Transverse colon (tissue), 4 donors: ENCODE data around the gene NCAPG. TPM values are rescaled to one million over a fixed set of nuclear protein-coding genes. Genes with fewer than 3 reads are reported as not detected.

Experiments used
- DNase-seq: peaks from one replicate; pipeline ENCODE4 v3.0.0-alpha.2; 2019
- H3K27ac ChIP-seq, 4 donors: fragments of 200-600 bp; sonication (generic); 2 replicates each; pipeline ENCODE4 v1.5.1; 2016 to 2018; ENCODE audit warnings: inconsistent platforms in 4 of 4
- H3K27me3 ChIP-seq: fragments of 200-600 bp; sonication (generic); 2 replicates; pipeline ENCODE4 v1.5.1; 2017; ENCODE audit warnings: inconsistent platforms
- H3K36me3 ChIP-seq, 4 donors: fragments of 200-600 bp; sonication (generic); 2 replicates each; pipeline ENCODE4 v1.5.1; 2017 to 2019; ENCODE audit warnings: inconsistent platforms in 4 of 4
- H3K4me1 ChIP-seq, 4 donors: fragments of 200-600 bp; sonication (generic); 2 replicates each; pipeline ENCODE4 v1.5.1; 2017 to 2020; ENCODE audit warnings: inconsistent platforms in 4 of 4
- H3K4me3 ChIP-seq, 4 donors: fragments of 200-600 bp; sonication (generic); 1 replicate in 1 of 4; 2 replicates in 3 of 4; pipeline versions ENCODE4 v1.5.1 to v1.6.1; 2017 to 2019; ENCODE audit warnings: inconsistent platforms in 4 of 4
- H3K9me3 ChIP-seq, 2 donors: fragments of 200-600 bp; sonication (generic); 2 replicates each; pipeline ENCODE4 v1.5.1; 2017 to 2019; ENCODE audit warnings: inconsistent platforms in 2 of 2
- CTCF ChIP-seq, 5 experiments: fragments of 200-600 bp in 3 of 5; fragments of 450-650 bp in 2 of 5; sonication (generic) in 3 of 5; IDR thresholded peaks; 1 replicate in 2 of 5; 2 replicates in 3 of 5; pipeline ENCODE4 v1.5.1; 2016 to 2017; ENCODE audit warnings: antibody characterized with exemption in 5 of 5, inconsistent platforms in 3 of 5, mild to moderate bottlenecking in 2 of 5, moderate library complexity in 1 of 5
- EP300 ChIP-seq: sonication (generic); formaldehyde crosslinking; IDR thresholded peaks from one replicate; pipeline ENCODE4 v1.6.1; 2017; ENCODE audit warnings: antibody characterized with exemption, low read depth
- POLR2A ChIP-seq: fragments of 450-650 bp; IDR thresholded peaks from one replicate; pipeline ENCODE4 v1.6.1; 2016; ENCODE audit warnings: antibody characterized with exemption, mild to moderate bottlenecking, moderate library complexity
- POLR2AphosphoS5 ChIP-seq, 3 donors: sonication (generic); formaldehyde crosslinking; IDR thresholded peaks; one replicate each; pipeline ENCODE4 v1.6.1; 2016; ENCODE audit warnings: antibody characterized with exemption in 3 of 3
- WGBS, 2 donors: methylation state at CpG; one replicate each; pipeline ENCODE4 v1.1.5; 2018; ENCODE audit warnings: low coverage in 1 of 2; 5-methylcytosine and 5-hydroxymethylcytosine counted together
- in situ Hi-C, 4 donors: fragments of 200-750 bp; cut with MboI; loops; one replicate each; pipeline versions ENCODE4 v1.15.0 to v1.15.1; 2017; ENCODE audit warnings: low sequenced_read_pairs in 3 of 4, low pct_ligation_motif_present in 1 of 4, low pct_unique_long_range_greater_than_20kb in 1 of 4
- intact Hi-C: fragments of 100-400 bp; cut with DNase I; formaldehyde crosslinking; loops from one replicate; pipeline ENCODE4 v1.15.1; 2023; ENCODE audit warnings: low total_unique reads
- total RNA-seq, 4 donors: library from RNA; depleted of rRNA; stranded (reverse); fragments of >200 nt; gene quantifications; one replicate each; pipeline ENCODE4 v1.1.0, GENCODE V29; 2016

Gene NCAPG
- total RNA-seq, 4 donors from 2014 or later: 0.48 to 3.2 (median 0.96) TPM; not detected in 1

- in situ Hi-C loops: no loop called here
- H3K27ac ChIP-seq: no peak overlapping the region
- intact Hi-C loops: no loop called here
- TF ChIP-seq CTCF (IDR thresholded peaks at IDR 0.05) (no peak), POLR2AphosphoS5 (IDR thresholded peaks at IDR 0.05) (no peak), POLR2A (no peak), EP300 (no peak)
- no peaks in the 10 kb centered on the region for H3K4me1 ChIP-seq
- H3K9me3 ChIP-seq: peaks cover 5 to 12% of the 10 kb centered on the region in 2 donors
- WGBS, 2 donors: 91 to 92% methylated on average over 2 of the region's 2 CpGs
- no peaks in the 10 kb centered on the region for H3K36me3 ChIP-seq
- no peak for DNase-seq
- H3K27me3 ChIP-seq: no peaks in the 10 kb centered on the region
- H3K4me3 ChIP-seq: no peak overlapping the region
These were observed 56.0 kb downstream of the NCAPG start for GRCh38 chr4:17866810-17867209.

- Histone ChIP-seq H3K27ac (no peak overlapping the region), H3K27me3 (no peaks in the 10 kb centered on the region), H3K36me3 (no peaks in the 10 kb centered on the region), H3K4me1 (no peaks in the 10 kb centered on the region), H3K4me3 (no peak overlapping the region), H3K9me3 (peaks cover under 1 to 8% of the 10 kb centered on the region in 2 donors)
- 80 to 89% methylated on average over 3 of the region's 3 CpGs for WGBS, 2 donors
- TF ChIP-seq POLR2A: no peak
- TF ChIP-seq EP300: no peak
- TF ChIP-seq POLR2AphosphoS5 (IDR thresholded peaks at IDR 0.05): no peak
- no peak for TF ChIP-seq CTCF (IDR thresholded peaks at IDR 0.05)
- intact Hi-C loops (no loop called here), in situ Hi-C loops (no loop called here)
- no peak for DNase-seq
These were observed 56.5 kb downstream of the NCAPG start for GRCh38 chr4:17867276-17867675.

GRCh38 chr4:17869327-17869726 is 58.5 kb downstream of the NCAPG start:
- DNase-seq: no peak
- no peak for TF ChIP-seq CTCF (IDR thresholded peaks at IDR 0.05)
- TF ChIP-seq POLR2A: no peak
- no peak for TF ChIP-seq POLR2AphosphoS5 (IDR thresholded peaks at IDR 0.05)
- TF ChIP-seq EP300: no peak
- WGBS, 2 donors: 68 to 79% methylated on average over 2 of the region's 2 CpGs
- H3K9me3 ChIP-seq: no peaks in the 10 kb centered on the region
- no peaks in the 10 kb centered on the region for H3K4me1 ChIP-seq
- H3K27ac ChIP-seq: no peak overlapping the region
- in situ Hi-C loops (no loop called here), intact Hi-C loops (no loop called here)
- no peaks in the 10 kb centered on the region for H3K27me3 ChIP-seq
- H3K36me3 ChIP-seq: no peaks in the 10 kb centered on the region
- no peak overlapping the region for H3K4me3 ChIP-seq

GRCh38 chr4:17875402-17876070 is 64.8 kb downstream of the NCAPG start:
- H3K9me3 ChIP-seq: no peaks in the 10 kb centered on the region
- intact Hi-C loops: no loop called here
- peaks cover 0 to 3% (median 0%) of the 10 kb centered on the region in 4 donors for H3K36me3 ChIP-seq
- no peaks in the 10 kb centered on the region for H3K4me1 ChIP-seq
- no peaks in the 10 kb centered on the region for H3K27me3 ChIP-seq
- TF ChIP-seq EP300 (no peak), CTCF (IDR thresholded peaks at IDR 0.05) (no peak), POLR2A (no peak), POLR2AphosphoS5 (IDR thresholded peaks at IDR 0.05) (no peak)
- 78 to 83% methylated on average over 3 to 4 of the region's 4 CpGs for WGBS, 2 donors
- no peak overlapping the region for H3K4me3 ChIP-seq
- in situ Hi-C loops: no loop called here
- no peak for DNase-seq
- no peak overlapping the region for H3K27ac ChIP-seq
